BE2C (cell line): Measurements from ENCODE around the gene ADRA2B.

Experiments used
- DNase-seq: peaks from one replicate; pipeline ENCODE4 v3.0.0-alpha.2; 2020
- H3K27me3 ChIP-seq: fragments of 250-450 bp; sonication (Bioruptor Pico); 2 replicates; pipeline ENCODE4 v1.5.1; 2020; ENCODE audit warnings: mild to moderate bottlenecking
- H3K36me3 ChIP-seq: fragments of 250-450 bp; sonication (Bioruptor Pico); 2 replicates; pipeline ENCODE4 v1.5.1; 2020; ENCODE audit warnings: mild to moderate bottlenecking
- H3K4me1 ChIP-seq: fragments of 250-450 bp; sonication (Bioruptor Pico); 2 replicates; pipeline ENCODE4 v1.5.1; 2020
- H3K4me3 ChIP-seq: 2 replicates; pipeline ENCODE4 v1.5.1; 2011; ENCODE audit warnings: low read depth, low read length
- H3K9me3 ChIP-seq: fragments of 250-450 bp; sonication (Bioruptor Pico); 2 replicates; pipeline ENCODE4 v1.5.1; 2020
- CTCF ChIP-seq: IDR thresholded peaks from 2 replicates; pipeline ENCODE4 v1.5.1; 2012; ENCODE audit warnings: mild to moderate bottlenecking, low read depth, low read length

ADRA2B gene

GRCh38 chr2:96109361-96109680 is 7.0 kb downstream of the ADRA2B start:
- no peaks in the 10 kb centered on the region for H3K27me3 ChIP-seq
- H3K36me3 ChIP-seq, result no peaks in the 10 kb centered on the region
- no peak for DNase-seq
- TF ChIP-seq CTCF, result no peak
- no peaks in the 10 kb centered on the region for H3K9me3 ChIP-seq
- no peak overlapping the region for H3K4me3 ChIP-seq
- no peaks in the 10 kb centered on the region for H3K4me1 ChIP-seq

GRCh38 chr2:96108541-96109360 is 7.6 kb downstream of the ADRA2B start:
- TF ChIP-seq CTCF, result no peak
- Histone ChIP-seq H3K9me3 (no peaks in the 10 kb centered on the region), H3K27me3 (no peaks in the 10 kb centered on the region), H3K36me3 (no peaks in the 10 kb centered on the region), H3K4me1 (no peaks in the 10 kb centered on the region), H3K4me3 (no peak overlapping the region)
- DNase-seq, result no peak

- Histone ChIP-seq H3K27me3 (no peaks in the 10 kb centered on the region), H3K4me3 (no peak overlapping the region), H3K4me1 (no peaks in the 10 kb centered on the region), H3K36me3 (no peaks in the 10 kb centered on the region), H3K9me3 (no peaks in the 10 kb centered on the region)
- TF ChIP-seq CTCF, result no peak
- no peak for DNase-seq
Measured at GRCh38 chr2:96108151-96108540, 8.2 kb downstream of the ADRA2B start.

- no peak for TF ChIP-seq CTCF
- no peaks in the 10 kb centered on the region for H3K36me3 ChIP-seq
Measured at GRCh38 chr2:96107708-96108065, 8.7 kb downstream of the ADRA2B start.

GRCh38 chr2:96106991-96107707 is 9.2 kb downstream of the ADRA2B start:
- Histone ChIP-seq H3K27me3 (no peaks in the 10 kb centered on the region), H3K4me3 (no peak overlapping the region), H3K4me1 (no peaks in the 10 kb centered on the region), H3K9me3 (no peaks in the 10 kb centered on the region), H3K36me3 (no peaks in the 10 kb centered on the region)
- no peak for DNase-seq
- TF ChIP-seq CTCF, result no peak

More at GRCh38 chr2:96107708-96108065, 8.7 kb downstream of the ADRA2B start:
- Histone ChIP-seq H3K27me3 (no peaks in the 10 kb centered on the region), H3K4me3 (no peak overlapping the region), H3K4me1 (no peaks in the 10 kb centered on the region), H3K9me3 (no peaks in the 10 kb centered on the region)
- DNase-seq, result no peak
